CD4-positive, alpha-beta T cell treated with Interleukin-15 for 4 hours (primary cell): ENCODE results near the gene PLD5.
A peak's percentile ranks its signal among the peaks of the same experiment; 100 is the strongest.
"Not testable (repeated sequence)": the region's sequence is repeated elsewhere in the genome, so short reads cannot be mapped to it uniquely, and the experiment has no call there.

Experiments
- DNase-seq: peaks from one replicate; pipeline ENCODE4 v3.0.0-alpha.2; 2020; ENCODE audit warnings: low spot score

The PLD5 gene

GRCh38 chr1:242489545-242489944, 35.0 kb downstream of the PLD5 start:
- DNase-seq: no peak

- no peak for DNase-seq
These were observed 46.6 kb downstream of the PLD5 start for GRCh38 chr1:242477944-242478343.

GRCh38 chr1:242470774-242471173, 53.7 kb downstream of the PLD5 start:
- no peak for DNase-seq

- no peak for DNase-seq
These were observed 55.7 kb downstream of the PLD5 start for GRCh38 chr1:242468784-242469183.

- peak; percentile 3 for DNase-seq
These were observed 56.8 kb downstream of the PLD5 start for GRCh38 chr1:242467556-242468145.

- no peak for DNase-seq
These were observed 61.6 kb downstream of the PLD5 start for GRCh38 chr1:242462867-242463266.

GRCh38 chr1:242459740-242460139, 64.8 kb downstream of the PLD5 start:
- not testable (repeated sequence) for DNase-seq

- no peak for DNase-seq
These were observed 67.7 kb downstream of the PLD5 start for GRCh38 chr1:242456726-242457269.

- DNase-seq: no peak
These were observed 69.5 kb downstream of the PLD5 start for GRCh38 chr1:242455052-242455361.

GRCh38 chr1:242454262-242455051, 70.0 kb downstream of the PLD5 start:
- no peak for DNase-seq

GRCh38 chr1:242452573-242452972, 71.9 kb downstream of the PLD5 start:
- DNase-seq: no peak

- DNase-seq: no peak
These were observed 74.8 kb downstream of the PLD5 start for GRCh38 chr1:242449661-242450060.

- DNase-seq: no peak
These were observed 75.4 kb downstream of the PLD5 start for GRCh38 chr1:242448910-242449645.

GRCh38 chr1:242447689-242448088, 76.8 kb downstream of the PLD5 start:
- no peak for DNase-seq

GRCh38 chr1:242440757-242441156, 83.7 kb downstream of the PLD5 start:
- no peak for DNase-seq

- DNase-seq: no peak
These were observed 89.3 kb downstream of the PLD5 start for GRCh38 chr1:242435200-242435599.

GRCh38 chr1:242432491-242433095, 91.9 kb downstream of the PLD5 start:
- DNase-seq: no peak

- no peak for DNase-seq
These were observed 92.7 kb downstream of the PLD5 start for GRCh38 chr1:242431786-242432185.

GRCh38 chr1:242430956-242431355, 93.5 kb downstream of the PLD5 start:
- DNase-seq: no peak

GRCh38 chr1:242428399-242429190, 95.9 kb downstream of the PLD5 start:
- DNase-seq: no peak

- no peak for DNase-seq
These were observed 97.0 kb downstream of the PLD5 start for GRCh38 chr1:242427519-242427918.
